NCI-H748 (cell line): ENCODE results near the gene AKAP1.
A peak's percentile ranks its signal among the peaks of the same experiment; 100 is the strongest.

Source experiments
- DNase-seq: peaks from one replicate; lab custom pipeline; 2025; ENCODE audit not compliant: unreplicated experiment; lab: John Stamatoyannopoulos, UW

Gene AKAP1, protein sequence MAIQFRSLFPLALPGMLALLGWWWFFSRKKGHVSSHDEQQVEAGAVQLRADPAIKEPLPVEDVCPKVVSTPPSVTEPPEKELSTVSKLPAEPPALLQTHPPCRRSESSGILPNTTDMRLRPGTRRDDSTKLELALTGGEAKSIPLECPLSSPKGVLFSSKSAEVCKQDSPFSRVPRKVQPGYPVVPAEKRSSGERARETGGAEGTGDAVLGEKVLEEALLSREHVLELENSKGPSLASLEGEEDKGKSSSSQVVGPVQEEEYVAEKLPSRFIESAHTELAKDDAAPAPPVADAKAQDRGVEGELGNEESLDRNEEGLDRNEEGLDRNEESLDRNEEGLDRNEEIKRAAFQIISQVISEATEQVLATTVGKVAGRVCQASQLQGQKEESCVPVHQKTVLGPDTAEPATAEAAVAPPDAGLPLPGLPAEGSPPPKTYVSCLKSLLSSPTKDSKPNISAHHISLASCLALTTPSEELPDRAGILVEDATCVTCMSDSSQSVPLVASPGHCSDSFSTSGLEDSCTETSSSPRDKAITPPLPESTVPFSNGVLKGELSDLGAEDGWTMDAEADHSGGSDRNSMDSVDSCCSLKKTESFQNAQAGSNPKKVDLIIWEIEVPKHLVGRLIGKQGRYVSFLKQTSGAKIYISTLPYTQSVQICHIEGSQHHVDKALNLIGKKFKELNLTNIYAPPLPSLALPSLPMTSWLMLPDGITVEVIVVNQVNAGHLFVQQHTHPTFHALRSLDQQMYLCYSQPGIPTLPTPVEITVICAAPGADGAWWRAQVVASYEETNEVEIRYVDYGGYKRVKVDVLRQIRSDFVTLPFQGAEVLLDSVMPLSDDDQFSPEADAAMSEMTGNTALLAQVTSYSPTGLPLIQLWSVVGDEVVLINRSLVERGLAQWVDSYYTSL

GRCh38 chr17:57084802-57085447 is at the start of gene AKAP1:
TSS of gene AKAP1 (plus strand) at chr17:57085246. CDS start at chr17:57105465, 20,219 bp downstream.
- DNase-seq, result peak; percentile 98

DNA sequence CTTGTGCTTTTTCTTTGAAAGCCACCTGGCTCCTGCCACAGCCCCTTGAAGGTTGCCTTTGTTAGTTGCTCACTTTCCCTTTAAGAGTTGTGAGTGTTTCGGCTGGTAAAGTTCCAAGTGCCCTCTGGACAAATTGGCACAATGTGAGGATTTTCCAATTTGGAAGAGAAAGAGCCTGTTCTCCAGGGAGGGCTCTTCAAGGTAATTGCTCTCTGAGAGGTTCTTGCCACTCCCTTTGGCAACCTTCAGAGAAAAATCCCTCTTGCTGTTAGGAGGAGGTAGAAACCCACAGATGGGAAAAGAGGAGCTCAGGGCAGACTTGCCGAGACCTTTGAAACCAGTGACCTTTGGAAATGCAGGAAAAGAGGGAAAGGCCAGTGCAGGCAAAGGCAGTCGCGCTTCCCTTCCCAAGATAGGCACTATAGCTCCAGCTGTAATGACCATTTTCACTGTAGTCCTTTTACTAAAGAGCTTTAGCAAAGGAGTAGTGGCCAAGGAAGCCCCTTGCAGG is 49.0 kb upstream of the AKAP1 start:
- peak; percentile 62 for DNase-seq

DNA sequence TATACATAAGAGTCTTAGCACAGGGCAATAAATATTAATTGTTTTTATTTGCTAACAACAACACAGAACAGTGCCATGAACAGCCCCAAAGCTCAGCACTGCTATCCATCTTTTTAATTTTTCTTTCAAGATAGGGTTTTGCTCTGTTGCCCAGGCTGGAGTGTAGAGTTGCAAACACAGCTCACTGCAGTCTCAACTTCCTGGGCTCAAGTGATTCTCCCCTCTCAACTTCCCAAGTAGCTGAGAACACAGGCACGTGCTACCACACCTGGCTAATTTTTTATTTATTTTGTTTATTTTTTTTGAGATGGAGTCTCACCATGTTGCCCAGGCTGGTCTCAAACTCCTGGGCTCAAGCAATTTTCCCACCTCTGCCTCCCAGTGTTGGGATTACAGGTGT is 47.6 kb upstream of the AKAP1 start:
- no peak for DNase-seq

DNA sequence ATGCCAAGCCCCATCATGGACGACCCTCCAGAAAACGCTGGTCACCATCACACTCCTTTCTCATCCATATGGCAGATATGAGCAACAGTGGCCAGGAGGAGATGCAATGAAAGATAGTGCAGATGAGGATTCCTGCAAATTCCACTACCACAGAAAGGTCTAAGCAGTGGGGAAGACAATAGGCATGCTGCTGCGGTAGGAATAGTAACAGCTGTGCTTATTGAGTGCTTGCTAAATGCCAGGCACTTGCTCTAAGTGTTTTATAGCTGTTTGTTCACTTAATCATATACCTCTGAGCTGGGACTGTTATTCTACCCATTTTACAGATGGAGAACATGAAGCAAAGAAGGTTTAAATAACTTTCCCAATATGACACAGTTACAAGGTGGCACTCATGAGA is 46.6 kb upstream of the AKAP1 start:
- no peak for DNase-seq

DNA sequence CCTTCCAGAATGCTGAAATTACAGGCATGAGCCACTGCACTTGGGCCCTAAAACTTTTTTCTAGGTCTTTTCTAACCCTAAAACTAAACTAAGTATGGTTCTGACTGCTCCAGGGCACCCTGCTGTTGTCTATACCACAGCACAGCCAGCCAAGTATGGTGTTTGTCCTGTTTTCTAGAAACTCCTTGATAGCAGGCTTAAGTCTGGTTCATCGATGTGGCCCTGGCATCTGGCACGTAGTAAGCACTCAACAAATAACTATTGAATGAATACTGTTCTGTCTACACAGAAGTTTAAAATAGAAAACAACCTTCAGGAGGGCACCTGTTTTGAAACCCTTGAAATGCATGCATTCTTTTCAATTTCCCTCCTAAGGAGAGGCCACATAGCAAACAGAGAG is 44.5 kb upstream of the AKAP1 start:
- no peak for DNase-seq

- no peak for DNase-seq
Observed at GRCh38 chr17:57043276-57043675, 41.8 kb upstream of the AKAP1 start.

- DNase-seq, result no peak
Observed at GRCh38 chr17:57044976-57045867, 39.8 kb upstream of the AKAP1 start.

- DNase-seq, result no peak
Observed at GRCh38 chr17:57045868-57046704, 39.0 kb upstream of the AKAP1 start.

GRCh38 chr17:57046749-57047148 is 38.3 kb upstream of the AKAP1 start:
- DNase-seq, result no peak

GRCh38 chr17:57048096-57048495 is 37.0 kb upstream of the AKAP1 start:
- no peak for DNase-seq

GRCh38 chr17:57050306-57050705 is 34.7 kb upstream of the AKAP1 start:
- DNase-seq, result no peak

- peak; percentile 98 for DNase-seq
Observed at GRCh38 chr17:57051886-57052361, 33.1 kb upstream of the AKAP1 start.

GRCh38 chr17:57062865-57063264 is 22.2 kb upstream of the AKAP1 start:
- no peak for DNase-seq

DNA sequence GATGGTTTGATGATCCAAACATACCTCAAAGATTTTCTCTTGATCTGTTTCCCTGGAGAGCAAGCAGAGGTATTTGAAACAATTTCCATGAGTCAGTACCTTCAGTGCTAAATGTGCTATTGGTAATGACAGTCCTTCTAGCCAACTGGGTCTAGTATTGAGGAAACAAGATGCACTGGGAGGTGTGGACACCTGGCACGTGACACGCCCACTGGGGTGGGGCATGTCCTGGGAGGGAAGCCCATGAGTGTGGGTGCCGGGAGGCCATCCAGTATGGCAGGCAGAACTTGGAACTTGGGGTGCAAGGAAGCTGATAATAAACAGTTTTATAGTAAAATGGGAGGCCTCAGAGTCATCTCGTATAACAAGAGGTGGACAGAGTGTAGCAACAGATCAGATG is 17.9 kb upstream of the AKAP1 start:
- no peak for DNase-seq

DNA sequence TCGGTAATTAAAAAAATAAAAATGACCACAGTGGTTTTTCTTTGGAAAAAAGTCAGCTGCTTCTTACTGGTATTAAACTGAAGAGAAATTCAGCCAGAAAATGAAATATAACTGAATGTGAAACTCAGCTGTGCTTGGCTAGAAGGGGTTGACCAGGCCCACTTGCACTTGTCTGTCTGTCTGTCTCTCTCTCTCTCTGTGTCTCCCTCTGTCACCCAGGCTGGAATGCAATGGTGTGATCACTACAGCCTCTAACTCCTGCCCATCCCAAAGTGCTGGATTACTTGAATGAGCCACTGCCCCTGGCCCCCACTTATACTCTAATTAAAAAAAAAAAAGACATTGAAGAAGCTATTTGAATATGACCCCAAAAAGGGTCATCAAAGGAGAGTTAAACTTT is 17.3 kb upstream of the AKAP1 start:
- DNase-seq, result no peak

GRCh38 chr17:57068222-57068658 is 16.8 kb upstream of the AKAP1 start:
- DNase-seq, result no peak

GRCh38 chr17:57068707-57069106 is 16.3 kb upstream of the AKAP1 start:
- no peak for DNase-seq

DNA sequence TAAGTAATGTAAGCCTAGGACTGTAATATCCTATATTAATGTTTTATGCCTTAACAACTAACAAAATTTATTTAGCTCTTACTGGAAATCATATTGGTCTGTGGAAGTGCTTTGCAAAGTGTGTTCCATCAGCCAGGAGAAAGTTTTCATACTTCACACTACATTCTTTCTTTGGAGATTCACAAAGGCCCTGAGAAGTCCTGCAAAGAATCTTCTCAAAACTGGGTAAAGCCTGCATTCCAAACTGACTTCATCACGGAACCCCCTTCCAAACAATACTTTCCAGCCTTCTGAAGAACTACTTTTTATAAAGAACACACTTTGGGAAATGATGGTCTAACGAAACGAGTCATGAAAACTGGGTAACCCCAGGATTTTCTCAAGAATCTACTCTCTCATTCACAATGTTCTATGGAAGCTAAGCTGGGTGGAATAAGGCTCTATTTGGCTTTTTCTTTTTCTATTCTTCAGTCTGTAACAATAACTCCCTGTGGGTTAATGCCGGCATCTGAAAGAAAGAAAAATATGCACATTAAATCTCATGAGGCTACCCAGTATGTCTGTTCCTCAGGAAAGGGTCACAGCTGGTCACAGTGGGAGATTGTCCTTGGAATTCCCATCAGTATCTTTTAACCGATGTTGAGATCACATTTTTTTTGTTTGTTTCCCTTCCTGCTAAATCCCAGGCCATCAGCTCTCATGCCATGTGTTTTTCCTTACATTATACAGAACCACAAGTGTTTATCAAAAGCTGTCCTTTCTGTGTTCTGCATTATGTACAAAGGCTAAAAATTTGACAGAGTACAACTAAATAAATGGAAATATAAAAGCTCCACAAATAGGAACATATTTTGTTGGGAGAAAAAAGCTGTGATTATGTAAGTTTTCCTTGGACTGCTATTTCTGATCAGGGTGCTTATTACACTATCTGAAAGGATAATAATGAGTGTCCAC is 12.8 kb upstream of the AKAP1 start:
- DNase-seq, result no peak
